LNCAP (cell line): ENCODE data around the gene ZNF600.

Experiments used
- CTCF ChIP-seq: fragments of 450-650 bp; IDR thresholded peaks from 2 replicates; pipeline ENCODE4 v1.5.1; 2017; ENCODE audit warnings: mild to moderate bottlenecking

The ZNF600 gene

GRCh38 chr19:52785506-52785905, 1.1 kb downstream of the ZNF600 start:
- TF ChIP-seq CTCF = no peak

GRCh38 chr19:52778811-52779210, 7.8 kb downstream of the ZNF600 start:
- no peak for TF ChIP-seq CTCF

- TF ChIP-seq CTCF = no peak
These were observed 36.8 kb downstream of the ZNF600 start for GRCh38 chr19:52749780-52750179.

GRCh38 chr19:52748336-52748950, 38.1 kb downstream of the ZNF600 start:
- no peak for TF ChIP-seq CTCF

- no peak for TF ChIP-seq CTCF
These were observed 43.5 kb downstream of the ZNF600 start for GRCh38 chr19:52743091-52743490.

- no peak for TF ChIP-seq CTCF
These were observed 44.1 kb downstream of the ZNF600 start for GRCh38 chr19:52742516-52742915.

GRCh38 chr19:52741951-52742485, 44.6 kb downstream of the ZNF600 start:
- no peak for TF ChIP-seq CTCF

- TF ChIP-seq CTCF = no peak
These were observed 47.0 kb downstream of the ZNF600 start for GRCh38 chr19:52739576-52739975.
